ENCODE results near the gene DENND2A. TPM values are rescaled to one million over a fixed set of nuclear protein-coding genes. Genes with fewer than 3 reads are reported as not detected.

DENND2A gene
- total and polyA plus RNA-seq, 2 experiments from 2014 or later: 6.7 to 8.4 TPM

DNA sequence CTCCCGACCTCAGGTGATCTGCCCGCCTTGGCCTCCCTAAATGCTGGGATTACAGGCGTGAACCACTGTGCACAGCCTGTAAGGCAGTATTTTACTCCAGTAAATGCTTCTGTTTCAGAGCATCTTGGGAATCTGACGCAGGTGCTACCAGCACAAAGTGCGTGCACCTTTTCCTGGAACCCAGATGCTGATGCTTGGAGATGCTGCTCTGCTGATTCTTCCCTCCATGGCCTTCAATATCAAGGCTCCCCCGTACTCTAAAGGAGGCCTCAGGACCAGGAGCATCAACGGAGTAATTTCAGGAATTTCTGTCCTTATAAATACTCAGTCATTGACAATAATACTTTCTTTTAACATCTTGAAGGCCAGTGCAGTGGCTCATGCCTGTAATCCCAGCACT lies 23.5 kb downstream of the DENND2A start:
- H3K4me3 ChIP-seq: no peak overlapping the region
- no peaks in the 10 kb centered on the region for H3K9me2 ChIP-seq (replicated peaks; ENCODE audit: insufficient read depth)
- H3K36me3 ChIP-seq (replicated peaks; ENCODE audit: insufficient read depth, low read depth): no peaks in the 10 kb centered on the region
- TF ChIP-seq EZH2phosphoT487 (IDR thresholded peaks at IDR 0.05; ENCODE audit: low read depth, severe bottlenecking, unreplicated experiment): no peak
- no peak for TF ChIP-seq EZH2 (IDR thresholded peaks at IDR 0.05; ENCODE audit: borderline replicate concordance)
- DNase-seq (ENCODE audit: low spot score): no peak
- no peaks in the 10 kb centered on the region for H4K20me1 ChIP-seq (ENCODE audit: insufficient read depth, poor library complexity, severe bottlenecking)
- H3K27me3 ChIP-seq: no peaks in the 10 kb centered on the region
- H3K9me3 ChIP-seq (ENCODE audit: low read depth): no peaks in the 10 kb centered on the region
- peaks cover 4% of the 10 kb centered on the region for H3K79me2 ChIP-seq
- H3K4me2 ChIP-seq: no peak overlapping the region
- no peaks in the 10 kb centered on the region for H3K4me1 ChIP-seq (ENCODE audit: insufficient read depth)
- no peak overlapping the region for H2AFZ ChIP-seq
- H3K27ac ChIP-seq: no peak overlapping the region
- 96% methylated on average over 7 of the region's 7 CpGs for WGBS (ENCODE audit: low lambda C conversion rate, missing lambda C conversion rate)

DNA sequence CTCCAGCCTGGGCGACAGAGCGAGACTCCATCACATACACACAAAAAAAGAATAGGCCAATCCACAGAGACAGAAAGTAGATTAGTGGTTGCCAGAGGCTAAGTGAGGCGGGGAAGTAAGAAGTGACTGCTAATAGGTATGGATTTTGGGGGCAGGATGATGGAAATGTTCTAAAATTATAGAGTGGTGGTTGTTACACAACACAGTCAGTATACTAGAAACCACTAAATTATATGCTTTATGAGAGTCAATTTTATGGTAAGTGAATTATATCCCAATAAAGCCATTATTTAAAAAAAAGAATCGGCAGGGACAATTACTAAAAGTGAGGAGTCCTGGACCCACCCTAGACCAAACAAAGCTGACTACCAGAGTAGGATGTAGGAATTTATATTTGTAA lies 24.3 kb downstream of the DENND2A start:
- Histone ChIP-seq H3K79me2 (peaks cover 4% of the 10 kb centered on the region), H3K9me2 (replicated peaks; ENCODE audit: insufficient read depth) (no peaks in the 10 kb centered on the region), H2AFZ (no peak overlapping the region), H3K36me3 (replicated peaks; ENCODE audit: insufficient read depth, low read depth) (no peaks in the 10 kb centered on the region), H3K4me2 (no peak overlapping the region), H3K4me1 (ENCODE audit: insufficient read depth) (no peaks in the 10 kb centered on the region), H4K20me1 (ENCODE audit: insufficient read depth, poor library complexity, severe bottlenecking) (no peaks in the 10 kb centered on the region), H3K27me3 (no peaks in the 10 kb centered on the region), H3K27ac (no peak overlapping the region), H3K9me3 (ENCODE audit: low read depth) (no peaks in the 10 kb centered on the region), H3K4me3 (no peak overlapping the region)
- TF ChIP-seq EZH2 (IDR thresholded peaks at IDR 0.05; ENCODE audit: borderline replicate concordance) (no peak), EZH2phosphoT487 (IDR thresholded peaks at IDR 0.05; ENCODE audit: low read depth, severe bottlenecking, unreplicated experiment) (no peak)
- TF ChIP-seq, protein P1, sequence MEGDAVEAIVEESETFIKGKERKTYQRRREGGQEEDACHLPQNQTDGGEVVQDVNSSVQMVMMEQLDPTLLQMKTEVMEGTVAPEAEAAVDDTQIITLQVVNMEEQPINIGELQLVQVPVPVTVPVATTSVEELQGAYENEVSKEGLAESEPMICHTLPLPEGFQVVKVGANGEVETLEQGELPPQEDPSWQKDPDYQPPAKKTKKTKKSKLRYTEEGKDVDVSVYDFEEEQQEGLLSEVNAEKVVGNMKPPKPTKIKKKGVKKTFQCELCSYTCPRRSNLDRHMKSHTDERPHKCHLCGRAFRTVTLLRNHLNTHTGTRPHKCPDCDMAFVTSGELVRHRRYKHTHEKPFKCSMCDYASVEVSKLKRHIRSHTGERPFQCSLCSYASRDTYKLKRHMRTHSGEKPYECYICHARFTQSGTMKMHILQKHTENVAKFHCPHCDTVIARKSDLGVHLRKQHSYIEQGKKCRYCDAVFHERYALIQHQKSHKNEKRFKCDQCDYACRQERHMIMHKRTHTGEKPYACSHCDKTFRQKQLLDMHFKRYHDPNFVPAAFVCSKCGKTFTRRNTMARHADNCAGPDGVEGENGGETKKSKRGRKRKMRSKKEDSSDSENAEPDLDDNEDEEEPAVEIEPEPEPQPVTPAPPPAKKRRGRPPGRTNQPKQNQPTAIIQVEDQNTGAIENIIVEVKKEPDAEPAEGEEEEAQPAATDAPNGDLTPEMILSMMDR (IDR thresholded peaks at IDR 0.05; ENCODE audit: poor library complexity): no peak
- DNase-seq (ENCODE audit: low spot score): no peak
- WGBS (ENCODE audit: low lambda C conversion rate, missing lambda C conversion rate): 95% methylated on average over 4 of the region's 4 CpGs

DNA sequence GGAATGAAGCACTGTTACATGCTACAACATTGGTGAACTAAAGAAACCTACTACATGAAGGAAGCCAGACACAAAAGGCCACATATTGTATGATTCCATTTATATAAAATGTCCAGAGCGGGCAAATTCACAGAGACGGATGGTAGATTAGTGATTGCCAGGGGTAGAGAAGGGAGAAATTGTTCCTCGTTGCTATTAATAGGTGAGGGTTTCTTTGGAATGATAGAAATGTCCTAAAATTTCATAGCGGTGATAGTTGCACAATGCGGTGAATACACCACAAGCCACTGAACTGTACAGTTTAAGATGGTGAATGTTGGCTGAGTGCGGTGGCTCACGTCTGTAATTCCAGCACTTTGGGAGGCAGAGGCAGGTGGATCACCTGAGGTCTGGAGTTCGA lies 29.0 kb downstream of the DENND2A start:
- TF ChIP-seq EZH2 (IDR thresholded peaks at IDR 0.05; ENCODE audit: borderline replicate concordance) (no peak), EZH2phosphoT487 (IDR thresholded peaks at IDR 0.05; ENCODE audit: low read depth, severe bottlenecking, unreplicated experiment) (no peak)
- TF ChIP-seq, protein P1 (IDR thresholded peaks at IDR 0.05; ENCODE audit: poor library complexity): no peak
- Histone ChIP-seq H3K9me2 (replicated peaks; ENCODE audit: insufficient read depth) (no peaks in the 10 kb centered on the region), H3K27ac (no peak overlapping the region), H4K20me1 (ENCODE audit: insufficient read depth, poor library complexity, severe bottlenecking) (no peaks in the 10 kb centered on the region), H3K4me1 (ENCODE audit: insufficient read depth) (no peaks in the 10 kb centered on the region), H2AFZ (no peak overlapping the region), H3K79me2 (no peaks in the 10 kb centered on the region), H3K9me3 (ENCODE audit: low read depth) (no peaks in the 10 kb centered on the region), H3K4me3 (no peak overlapping the region), H3K36me3 (replicated peaks; ENCODE audit: insufficient read depth, low read depth) (no peaks in the 10 kb centered on the region), H3K4me2 (no peak overlapping the region), H3K27me3 (no peaks in the 10 kb centered on the region)
- no peak for DNase-seq (ENCODE audit: low spot score)
- 91% methylated on average over 8 of the region's 8 CpGs for WGBS (ENCODE audit: low lambda C conversion rate, missing lambda C conversion rate)

DNA sequence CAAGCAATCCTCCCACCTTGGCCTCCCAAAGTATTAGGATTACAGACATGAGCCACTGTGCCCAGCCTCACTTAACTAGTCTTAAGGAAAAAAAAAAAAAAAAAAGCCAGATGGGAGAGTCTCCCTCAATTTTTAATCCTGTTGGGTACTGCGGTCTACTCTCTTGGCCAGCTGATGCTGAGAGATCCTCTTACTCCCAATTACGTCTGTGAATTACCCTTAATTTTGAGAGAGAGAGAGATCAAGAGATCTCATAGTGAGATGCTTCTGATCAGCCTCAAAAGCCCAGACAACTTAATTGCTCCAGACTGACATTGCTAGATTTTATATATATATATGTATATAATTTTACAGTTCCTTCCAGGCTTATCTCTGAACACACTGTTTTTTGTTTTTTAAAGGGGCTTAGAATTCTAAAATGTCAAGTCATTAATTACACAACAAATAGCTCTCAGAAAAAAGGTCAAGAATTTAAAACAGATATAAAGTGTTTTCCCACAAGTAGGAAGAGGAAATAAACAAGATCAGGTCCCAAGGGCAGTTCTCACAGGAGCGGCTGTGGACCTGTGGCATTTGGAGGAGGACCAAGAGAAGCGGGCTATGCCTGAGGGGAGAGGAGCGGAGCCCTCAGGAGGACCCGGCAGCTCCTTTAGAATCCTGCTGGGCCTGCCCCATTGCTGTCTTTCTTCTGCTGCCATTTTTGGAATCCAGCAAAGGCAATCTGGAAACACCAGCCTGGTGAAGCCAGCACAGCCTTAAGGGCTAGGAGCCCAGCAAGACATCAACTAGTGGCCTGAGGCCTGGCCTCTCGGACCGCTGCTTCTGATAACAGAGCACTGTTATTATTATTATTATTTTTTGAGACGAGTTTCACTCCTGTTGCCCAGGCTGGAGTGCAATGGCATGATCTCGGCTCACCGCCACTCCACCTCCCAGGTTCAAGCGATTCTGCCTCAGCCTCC lies 30.1 kb downstream of the DENND2A start:
- Histone ChIP-seq H3K4me1 (ENCODE audit: insufficient read depth) (no peaks in the 10 kb centered on the region), H2AFZ (no peak overlapping the region), H3K4me3 (no peak overlapping the region), H3K4me2 (no peak overlapping the region), H3K27ac (no peak overlapping the region), H3K36me3 (replicated peaks; ENCODE audit: insufficient read depth, low read depth) (no peaks in the 10 kb centered on the region), H3K79me2 (no peaks in the 10 kb centered on the region), H3K9me2 (replicated peaks; ENCODE audit: insufficient read depth) (no peaks in the 10 kb centered on the region), H4K20me1 (ENCODE audit: insufficient read depth, poor library complexity, severe bottlenecking) (no peaks in the 10 kb centered on the region), H3K9me3 (ENCODE audit: low read depth) (no peaks in the 10 kb centered on the region), H3K27me3 (no peaks in the 10 kb centered on the region)
- no peak for TF ChIP-seq EZH2 (IDR thresholded peaks at IDR 0.05; ENCODE audit: borderline replicate concordance)
- TF ChIP-seq, protein P1 (IDR thresholded peaks at IDR 0.05; ENCODE audit: poor library complexity): no peak
- TF ChIP-seq EZH2phosphoT487 (IDR thresholded peaks at IDR 0.05; ENCODE audit: low read depth, severe bottlenecking, unreplicated experiment): no peak
- 92% methylated on average over 12 of the region's 12 CpGs for WGBS (ENCODE audit: low lambda C conversion rate, missing lambda C conversion rate)
- no peak for DNase-seq (ENCODE audit: low spot score)

Measured in hepatocyte (in vitro differentiated cells).